H1 (cell line): ENCODE results near the gene RABL6. TPM values are rescaled to one million over a fixed set of nuclear protein-coding genes. Genes with fewer than 3 reads are reported as not detected.

Experiments used
- BRCA1 ChIP-seq: IDR thresholded peaks from 2 replicates; pipeline ENCODE4 v1.6.1; 2012; ENCODE audit warnings: low read depth, low read length, improper control_type of control experiment
- MAFK ChIP-seq: IDR thresholded peaks from 2 replicates; pipeline ENCODE4 v1.6.1; 2012; ENCODE audit warnings: low read depth, mild to moderate bottlenecking, improper control_type of control experiment, low read length
- POLR2A ChIP-seq, 2 experiments: IDR thresholded peaks; 1 replicate in 1 of 2; 2 replicates in 1 of 2; pipeline ENCODE4 v1.6.1; 2011; ENCODE audit warnings: low read depth in 2 of 2, low read length in 2 of 2, mild to moderate bottlenecking in 2 of 2; ENCODE audit errors: control extremely low read depth in 1 of 2
- RAD21 ChIP-seq, 2 experiments: IDR thresholded peaks in 1 of 2; conservative IDR thresholded peaks in 1 of 2; 2 replicates each; pipeline ENCODE4 v1.6.1; 2011; ENCODE audit warnings: low read depth in 2 of 2, low read length in 2 of 2, improper control_type of control experiment in 1 of 2, inconsistent platforms in 1 of 2, mild to moderate bottlenecking in 1 of 2, moderate library complexity in 1 of 2
- SP4 ChIP-seq: IDR thresholded peaks from 2 replicates; pipeline ENCODE4 v1.6.1; 2012; ENCODE audit warnings: low read length, inconsistent platforms
- YY1 ChIP-seq: IDR thresholded peaks from 2 replicates; pipeline ENCODE4 v1.6.1; 2011; ENCODE audit warnings: low read depth, mild to moderate bottlenecking, low read length
- polyA plus RNA-seq, 7 experiments: library from polyadenylated mRNA; depleted of rRNA in 3 of 7; stranded (reverse) in 5 of 7; unstranded in 2 of 7; fragments of >200 nt in 5 of 7; fragments of 200-250 nt in 2 of 7; gene quantifications; 1 replicate in 5 of 7; 2 replicates in 1 of 7; 4 replicates in 1 of 7; pipeline versions ENCODE4 v1.2.1 to v1.2.3, GENCODE V29; 2011 to 2013; ENCODE audit warnings: missing spikeins in 2 of 7, mixed read lengths in 2 of 7
- total RNA-seq: library from RNA; stranded (reverse); fragmentation: NEBNext Ultra II Directional; extraction: Animal tissue kit (Norgen Biotek cat#: 25700); gene quantifications from 2 replicates; pipeline ENCODE4 v1.2.1, GENCODE V29; 2021

The RABL6 gene
- total and polyA plus RNA-seq, 2 of the 8 experiments (the other 6 are each of a cell fraction or from before 2014, with no cell fraction given) = 70.1 to 130 TPM

DNA sequence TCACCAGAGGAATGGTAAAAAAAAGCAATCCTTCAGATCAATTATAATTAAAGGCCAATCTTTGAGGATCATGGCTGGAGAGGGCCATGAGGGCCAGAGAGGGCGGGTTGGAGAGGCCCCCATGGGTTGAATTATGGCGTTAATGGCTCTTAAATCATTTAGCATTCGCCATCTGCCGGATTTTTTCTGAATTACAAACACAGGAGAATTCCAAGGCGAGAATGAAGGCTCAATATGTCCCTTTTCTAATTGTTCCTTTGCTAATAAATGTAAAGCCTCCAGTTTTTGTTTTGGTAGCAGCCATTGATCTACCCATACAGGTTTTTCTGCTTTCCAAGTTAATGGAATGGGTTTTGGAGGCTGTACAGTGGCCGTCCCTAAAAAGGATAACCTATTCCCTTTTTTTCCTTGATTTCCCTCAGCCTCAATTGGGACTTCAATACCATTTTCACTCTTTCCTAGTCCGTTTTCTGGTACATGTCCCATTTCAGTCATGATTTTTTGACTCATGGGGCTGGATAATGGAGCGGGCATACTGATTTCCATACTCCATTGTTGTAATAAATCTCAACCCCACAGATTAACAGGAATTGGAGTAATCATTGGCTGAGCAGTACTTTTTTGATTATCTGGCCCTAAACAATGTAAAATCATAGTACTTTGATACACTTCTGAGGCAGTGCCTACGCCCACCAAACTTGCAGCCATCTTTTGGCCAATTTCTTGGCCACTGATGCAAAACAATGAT is 23.3 kb upstream of the RABL6 start (continued):
- peak in 1 of 2 experiments; percentile 19; a peak in 1 of 4 replicates for TF ChIP-seq RAD21 (IDR thresholded peaks at IDR 0.05 in 1 of 2, conservative IDR thresholded peaks at IDR 0.05 in 1 of 2; ENCODE audit: low read depth in 2 of 2, low read length in 2 of 2)
- TF ChIP-seq YY1 = peak; percentile 10; the same call in 1 of the 2 replicates
- no peak for TF ChIP-seq SP4
- TF ChIP-seq MAFK = no peak
- no peak for TF ChIP-seq POLR2A (IDR thresholded peaks at IDR 0.05; ENCODE audit: control extremely low read depth in 1 of 2, low read depth in 2 of 2, low read length in 2 of 2)
- TF ChIP-seq BRCA1 = no peak
- TF ChIP-seq, all 59 proteins: peak for 3
